ENCODE measurements around the gene FAIM2.

Gene FAIM2

GRCh38 chr12:49819786-49820185 is 83.9 kb downstream of the FAIM2 start:
- DNase-seq, result no peak

- DNase-seq, result no peak
These were observed 85.3 kb downstream of the FAIM2 start for GRCh38 chr12:49818241-49818895.
